ENCODE results near the gene CHSY1.

Gene CHSY1

DNA sequence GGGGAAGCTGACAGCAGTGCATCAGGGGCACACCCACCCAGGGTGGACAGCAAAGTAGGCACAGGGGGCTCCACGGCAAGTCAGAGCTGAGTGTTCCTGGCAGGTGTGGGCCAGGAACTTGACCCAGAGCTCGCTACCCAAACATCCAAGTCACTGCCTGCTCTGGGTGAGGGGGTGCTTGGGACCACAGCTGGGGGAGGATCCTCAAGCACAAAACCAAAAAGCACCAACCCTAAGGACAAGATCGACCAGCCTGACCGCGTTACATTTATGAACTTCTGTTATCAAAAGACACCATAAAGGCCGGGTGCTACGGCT is 101.2 kb downstream of the CHSY1 start:
- TF ChIP-seq, protein P1, sequence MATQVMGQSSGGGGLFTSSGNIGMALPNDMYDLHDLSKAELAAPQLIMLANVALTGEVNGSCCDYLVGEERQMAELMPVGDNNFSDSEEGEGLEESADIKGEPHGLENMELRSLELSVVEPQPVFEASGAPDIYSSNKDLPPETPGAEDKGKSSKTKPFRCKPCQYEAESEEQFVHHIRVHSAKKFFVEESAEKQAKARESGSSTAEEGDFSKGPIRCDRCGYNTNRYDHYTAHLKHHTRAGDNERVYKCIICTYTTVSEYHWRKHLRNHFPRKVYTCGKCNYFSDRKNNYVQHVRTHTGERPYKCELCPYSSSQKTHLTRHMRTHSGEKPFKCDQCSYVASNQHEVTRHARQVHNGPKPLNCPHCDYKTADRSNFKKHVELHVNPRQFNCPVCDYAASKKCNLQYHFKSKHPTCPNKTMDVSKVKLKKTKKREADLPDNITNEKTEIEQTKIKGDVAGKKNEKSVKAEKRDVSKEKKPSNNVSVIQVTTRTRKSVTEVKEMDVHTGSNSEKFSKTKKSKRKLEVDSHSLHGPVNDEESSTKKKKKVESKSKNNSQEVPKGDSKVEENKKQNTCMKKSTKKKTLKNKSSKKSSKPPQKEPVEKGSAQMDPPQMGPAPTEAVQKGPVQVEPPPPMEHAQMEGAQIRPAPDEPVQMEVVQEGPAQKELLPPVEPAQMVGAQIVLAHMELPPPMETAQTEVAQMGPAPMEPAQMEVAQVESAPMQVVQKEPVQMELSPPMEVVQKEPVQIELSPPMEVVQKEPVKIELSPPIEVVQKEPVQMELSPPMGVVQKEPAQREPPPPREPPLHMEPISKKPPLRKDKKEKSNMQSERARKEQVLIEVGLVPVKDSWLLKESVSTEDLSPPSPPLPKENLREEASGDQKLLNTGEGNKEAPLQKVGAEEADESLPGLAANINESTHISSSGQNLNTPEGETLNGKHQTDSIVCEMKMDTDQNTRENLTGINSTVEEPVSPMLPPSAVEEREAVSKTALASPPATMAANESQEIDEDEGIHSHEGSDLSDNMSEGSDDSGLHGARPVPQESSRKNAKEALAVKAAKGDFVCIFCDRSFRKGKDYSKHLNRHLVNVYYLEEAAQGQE (IDR thresholded peaks at IDR 0.05; ENCODE audit: low read depth), result no peak
- TF ChIP-seq CREB1 (IDR thresholded peaks at IDR 0.05; ENCODE audit: low read depth) (no peak), TAF1 (IDR thresholded peaks at IDR 0.05; ENCODE audit: low read depth) (no peak), NFIC (IDR thresholded peaks at IDR 0.05) (no peak)
- TF ChIP-seq, protein P2, sequence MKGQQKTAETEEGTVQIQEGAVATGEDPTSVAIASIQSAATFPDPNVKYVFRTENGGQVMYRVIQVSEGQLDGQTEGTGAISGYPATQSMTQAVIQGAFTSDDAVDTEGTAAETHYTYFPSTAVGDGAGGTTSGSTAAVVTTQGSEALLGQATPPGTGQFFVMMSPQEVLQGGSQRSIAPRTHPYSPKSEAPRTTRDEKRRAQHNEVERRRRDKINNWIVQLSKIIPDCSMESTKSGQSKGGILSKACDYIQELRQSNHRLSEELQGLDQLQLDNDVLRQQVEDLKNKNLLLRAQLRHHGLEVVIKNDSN (IDR thresholded peaks at IDR 0.05), result no peak

DNA sequence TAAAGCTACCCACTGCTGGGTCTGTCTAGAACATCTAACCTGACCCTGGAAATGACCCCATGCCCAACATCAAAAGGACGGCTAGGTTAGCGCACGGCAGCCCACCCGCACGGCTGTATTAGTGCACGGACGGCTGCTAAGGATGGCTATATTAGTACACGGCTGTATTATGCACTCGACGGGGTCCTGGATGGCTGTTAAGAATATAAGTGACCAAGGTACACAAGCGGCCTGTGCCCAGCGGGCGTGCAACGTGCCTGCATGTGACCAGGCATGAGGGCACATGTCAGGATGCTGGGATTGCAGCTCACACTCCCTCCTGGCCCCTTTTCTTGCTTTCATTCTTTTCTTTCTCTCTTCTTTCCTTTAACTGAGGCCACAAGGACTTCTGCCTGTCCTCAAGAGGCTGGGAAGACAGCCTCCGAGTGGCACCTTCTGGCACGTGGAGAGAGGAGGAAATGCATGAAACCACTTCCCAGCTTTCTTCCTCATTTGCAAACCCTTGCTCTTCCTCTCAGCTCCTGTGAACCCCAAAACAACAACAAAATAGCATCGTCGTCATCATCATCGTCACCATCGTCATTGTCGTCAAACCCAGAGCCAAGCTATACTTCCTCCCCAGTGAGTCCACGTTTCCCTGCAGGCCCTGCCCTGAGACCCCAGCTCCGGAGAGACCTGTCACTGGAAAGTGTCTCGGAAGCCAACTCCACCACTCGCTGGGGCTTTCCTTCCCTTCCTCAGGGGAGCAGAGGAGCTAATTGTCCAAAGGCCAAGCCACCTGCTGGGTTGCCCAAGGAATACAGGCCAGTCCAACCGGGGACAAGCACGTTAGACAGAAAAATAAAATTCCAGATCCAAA is 101.8 kb downstream of the CHSY1 start:
- TF ChIP-seq EP300 (IDR thresholded peaks at IDR 0.05; ENCODE audit: borderline replicate concordance) (no peak), NFIC (IDR thresholded peaks at IDR 0.05) (no peak), YY1 (IDR thresholded peaks at IDR 0.05; ENCODE audit: low read depth) (no peak)
- TF ChIP-seq, protein P1 (IDR thresholded peaks at IDR 0.05; ENCODE audit: low read depth), result no peak
- TF ChIP-seq, protein P2 (IDR thresholded peaks at IDR 0.05), result no peak
- TF ChIP-seq, protein P3, sequence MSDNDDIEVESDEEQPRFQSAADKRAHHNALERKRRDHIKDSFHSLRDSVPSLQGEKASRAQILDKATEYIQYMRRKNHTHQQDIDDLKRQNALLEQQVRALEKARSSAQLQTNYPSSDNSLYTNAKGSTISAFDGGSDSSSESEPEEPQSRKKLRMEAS (IDR thresholded peaks at IDR 0.05), result no peak

DNA sequence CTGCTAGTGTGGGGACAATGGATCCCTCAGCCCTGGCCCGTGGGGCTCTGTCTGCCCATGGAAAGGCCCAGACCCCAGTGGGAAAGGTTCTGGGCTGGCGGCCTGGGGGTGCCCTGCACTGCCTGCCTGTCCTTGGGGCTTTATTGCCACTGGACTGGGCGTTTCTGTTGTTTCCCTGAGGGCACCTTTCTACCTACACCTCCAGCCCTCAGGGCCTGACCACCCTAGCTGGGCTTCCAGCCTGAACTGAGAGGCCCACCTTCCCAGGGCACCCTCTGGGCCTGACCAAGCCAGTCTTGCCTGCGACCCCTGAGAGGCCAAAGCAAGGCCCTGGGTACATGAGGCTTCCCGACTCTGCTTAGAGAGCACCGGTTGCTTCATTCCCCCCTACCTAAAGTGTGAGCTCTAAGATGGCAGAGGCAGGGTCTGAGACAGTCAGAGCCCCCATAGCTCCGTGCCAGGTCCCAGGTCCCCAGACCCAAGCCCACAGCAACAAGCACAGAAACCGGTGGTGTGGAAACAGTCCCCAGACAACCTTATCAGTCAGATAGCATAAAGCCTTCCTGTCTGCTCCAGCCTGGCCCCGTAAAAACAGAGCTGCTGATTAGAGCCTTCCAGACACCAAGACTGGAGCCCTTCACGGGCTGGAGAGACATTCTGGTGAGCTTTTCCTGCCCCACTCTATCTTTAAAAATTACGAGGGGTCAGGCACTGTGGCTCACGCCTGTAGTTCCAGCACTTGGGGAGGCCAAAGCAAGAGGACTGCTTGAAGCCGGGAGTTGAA is 102.8 kb downstream of the CHSY1 start:
- TF ChIP-seq, protein P2 (IDR thresholded peaks at IDR 0.05), result no peak
- TF ChIP-seq EP300 (IDR thresholded peaks at IDR 0.05; ENCODE audit: borderline replicate concordance) (no peak), ZBTB7A (IDR thresholded peaks at IDR 0.05; ENCODE audit: low read depth) (no peak), TEAD4 (IDR thresholded peaks at IDR 0.05) (no peak), EGR1 (IDR thresholded peaks at IDR 0.05) (no peak), FOXM1 (IDR thresholded peaks at IDR 0.05; ENCODE audit: borderline replicate concordance, low read depth) (no peak), CREB1 (IDR thresholded peaks at IDR 0.05; ENCODE audit: low read depth) (no peak), TAF1 (IDR thresholded peaks at IDR 0.05; ENCODE audit: low read depth) (no peak)
- TF ChIP-seq, protein P3 (IDR thresholded peaks at IDR 0.05), result no peak

DNA sequence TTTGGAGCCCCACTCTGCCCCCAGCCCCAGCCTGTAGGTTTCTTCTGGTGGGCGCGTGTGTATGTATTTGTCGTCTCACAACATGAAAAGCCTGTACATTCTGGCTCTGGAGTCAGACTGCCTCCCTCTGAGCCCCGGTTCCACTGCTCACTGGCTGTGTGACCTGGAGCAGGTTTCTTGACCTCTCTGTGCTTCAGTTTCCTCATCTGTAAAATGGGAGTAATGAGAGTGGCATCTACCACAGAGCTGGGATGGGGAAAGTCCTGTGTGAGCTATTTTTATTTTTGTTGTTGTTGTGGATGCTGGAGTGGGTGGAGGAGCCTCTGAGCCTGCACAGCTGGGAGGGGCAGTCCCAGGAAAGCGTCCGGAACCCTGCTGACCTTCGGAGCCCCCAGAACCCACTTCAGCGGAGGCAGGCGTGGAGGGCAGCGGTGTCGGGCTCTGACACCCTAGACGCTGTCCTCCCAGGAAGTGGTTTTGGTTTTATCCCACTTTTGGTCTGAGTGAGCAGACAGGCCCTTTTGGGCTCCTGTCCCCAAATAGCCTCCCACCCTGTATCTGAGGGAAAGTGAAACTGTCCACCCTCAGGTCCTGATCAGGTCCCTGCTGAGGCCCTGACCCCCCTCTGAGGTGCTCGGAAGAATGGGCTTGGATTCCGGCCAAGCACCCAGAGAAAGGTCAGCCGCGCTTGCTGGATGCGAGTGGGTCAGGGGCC is 103.5 kb downstream of the CHSY1 start:
- TF ChIP-seq NFIC (IDR thresholded peaks at IDR 0.05) (no peak), TAF1 (IDR thresholded peaks at IDR 0.05; ENCODE audit: low read depth) (no peak), ZBTB7A (IDR thresholded peaks at IDR 0.05; ENCODE audit: low read depth) (no peak), YY1 (IDR thresholded peaks at IDR 0.05; ENCODE audit: low read depth) (no peak), CEBPB (IDR thresholded peaks at IDR 0.05) (no peak), FOXM1 (IDR thresholded peaks at IDR 0.05; ENCODE audit: borderline replicate concordance, low read depth) (no peak), RAD21 (IDR thresholded peaks at IDR 0.05; ENCODE audit: low read depth) (no peak), TEAD4 (IDR thresholded peaks at IDR 0.05) (no peak), EGR1 (IDR thresholded peaks at IDR 0.05) (no peak), CREB1 (IDR thresholded peaks at IDR 0.05; ENCODE audit: low read depth) (no peak), EP300 (IDR thresholded peaks at IDR 0.05; ENCODE audit: borderline replicate concordance) (no peak)
- TF ChIP-seq, protein P3 (IDR thresholded peaks at IDR 0.05), result no peak
- TF ChIP-seq, protein P1 (IDR thresholded peaks at IDR 0.05; ENCODE audit: low read depth), result no peak
- TF ChIP-seq, protein P2 (IDR thresholded peaks at IDR 0.05), result no peak

All from Ishikawa (cell line).